LNCAP (cell line): ENCODE data around the gene BICD1.

Experiments
- TF ChIP-seq, protein P1 (sequence below): fragments of 450-650 bp; IDR thresholded peaks from 2 replicates; pipeline ENCODE4 v1.5.1; 2017; ENCODE audit warnings: mild to moderate bottlenecking

BICD1 gene

DNA sequence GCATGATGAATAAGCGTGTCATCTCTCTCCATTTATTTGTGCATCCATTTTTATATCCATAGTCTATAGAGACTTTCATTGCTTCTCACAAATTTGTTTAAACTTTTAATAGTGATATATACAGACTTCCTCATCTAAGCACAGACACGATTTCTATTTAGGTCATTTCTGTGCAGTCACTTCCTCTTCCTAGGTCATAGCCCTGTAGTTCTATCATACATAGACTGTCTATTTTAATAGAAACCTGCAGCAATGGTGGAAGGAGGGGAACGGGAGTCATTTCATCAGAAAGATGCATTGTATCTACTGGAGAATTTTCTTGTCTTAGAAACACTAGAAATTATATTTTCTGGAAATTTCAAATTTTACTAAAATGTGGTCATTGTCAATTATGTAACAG lies 159.3 kb downstream of the BICD1 start:
- TF ChIP-seq, protein P1, sequence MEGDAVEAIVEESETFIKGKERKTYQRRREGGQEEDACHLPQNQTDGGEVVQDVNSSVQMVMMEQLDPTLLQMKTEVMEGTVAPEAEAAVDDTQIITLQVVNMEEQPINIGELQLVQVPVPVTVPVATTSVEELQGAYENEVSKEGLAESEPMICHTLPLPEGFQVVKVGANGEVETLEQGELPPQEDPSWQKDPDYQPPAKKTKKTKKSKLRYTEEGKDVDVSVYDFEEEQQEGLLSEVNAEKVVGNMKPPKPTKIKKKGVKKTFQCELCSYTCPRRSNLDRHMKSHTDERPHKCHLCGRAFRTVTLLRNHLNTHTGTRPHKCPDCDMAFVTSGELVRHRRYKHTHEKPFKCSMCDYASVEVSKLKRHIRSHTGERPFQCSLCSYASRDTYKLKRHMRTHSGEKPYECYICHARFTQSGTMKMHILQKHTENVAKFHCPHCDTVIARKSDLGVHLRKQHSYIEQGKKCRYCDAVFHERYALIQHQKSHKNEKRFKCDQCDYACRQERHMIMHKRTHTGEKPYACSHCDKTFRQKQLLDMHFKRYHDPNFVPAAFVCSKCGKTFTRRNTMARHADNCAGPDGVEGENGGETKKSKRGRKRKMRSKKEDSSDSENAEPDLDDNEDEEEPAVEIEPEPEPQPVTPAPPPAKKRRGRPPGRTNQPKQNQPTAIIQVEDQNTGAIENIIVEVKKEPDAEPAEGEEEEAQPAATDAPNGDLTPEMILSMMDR = no peak

DNA sequence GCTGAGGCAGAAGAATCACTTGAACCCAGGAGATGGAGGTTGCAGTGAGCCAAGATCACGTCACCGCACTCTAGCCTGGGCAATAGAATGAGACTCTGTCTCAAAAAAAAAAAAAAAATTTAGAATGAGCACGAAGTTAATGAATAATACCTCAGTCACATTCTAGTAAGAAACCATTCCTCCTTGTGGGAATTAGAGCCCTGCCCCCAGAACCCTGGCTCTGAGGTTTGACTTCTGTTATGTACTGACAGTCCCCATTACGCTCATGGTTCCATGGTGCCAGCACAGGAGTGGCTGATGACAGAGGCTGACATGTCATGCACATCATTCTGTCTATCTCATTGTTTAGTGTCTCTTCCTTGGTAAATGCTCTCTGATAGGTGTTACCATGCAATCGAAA lies 160.1 kb downstream of the BICD1 start:
- TF ChIP-seq, protein P1 = no peak

DNA sequence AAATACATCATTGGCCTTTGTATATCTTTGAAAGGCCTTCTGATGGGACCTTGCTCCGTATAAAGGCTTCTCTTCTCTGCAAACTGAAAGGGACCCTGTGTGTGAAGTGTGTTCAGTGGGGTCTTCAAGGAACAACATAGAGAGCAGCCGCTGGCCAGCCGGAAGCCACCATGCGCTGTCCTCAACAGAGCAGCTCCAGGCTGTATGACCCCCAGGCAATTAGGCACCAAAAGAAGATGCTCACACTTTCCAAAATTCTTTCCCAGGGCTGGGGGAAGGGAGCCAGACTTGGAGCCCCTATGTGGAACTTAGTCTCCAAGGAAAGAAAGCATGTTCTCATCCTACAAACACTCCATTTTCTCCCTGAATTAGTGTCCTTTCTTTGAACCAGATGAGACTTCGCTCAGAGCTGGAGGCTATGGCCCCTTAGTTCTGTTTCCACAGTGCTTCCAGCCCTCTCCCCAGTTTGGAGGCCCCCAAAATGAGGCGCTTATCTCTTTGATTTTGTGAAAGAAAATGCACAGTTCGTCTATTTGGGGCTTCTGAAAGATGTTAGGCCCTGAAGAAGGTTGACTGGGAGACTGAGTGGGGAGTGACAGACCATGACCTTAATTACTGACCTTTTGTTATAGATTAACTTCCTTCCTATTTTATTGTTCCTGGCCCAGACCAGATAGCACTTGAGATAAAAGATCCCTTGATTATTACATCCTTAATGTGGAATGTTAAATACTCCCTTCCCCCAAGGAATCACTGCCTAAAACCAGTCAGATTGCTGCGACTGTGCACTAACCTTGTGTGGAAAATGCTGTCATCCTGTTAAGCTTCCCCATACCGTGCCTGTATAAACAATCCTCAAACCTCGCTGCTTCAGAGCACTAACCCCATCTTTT lies 164.4 kb downstream of the BICD1 start:
- TF ChIP-seq, protein P1 = no peak

DNA sequence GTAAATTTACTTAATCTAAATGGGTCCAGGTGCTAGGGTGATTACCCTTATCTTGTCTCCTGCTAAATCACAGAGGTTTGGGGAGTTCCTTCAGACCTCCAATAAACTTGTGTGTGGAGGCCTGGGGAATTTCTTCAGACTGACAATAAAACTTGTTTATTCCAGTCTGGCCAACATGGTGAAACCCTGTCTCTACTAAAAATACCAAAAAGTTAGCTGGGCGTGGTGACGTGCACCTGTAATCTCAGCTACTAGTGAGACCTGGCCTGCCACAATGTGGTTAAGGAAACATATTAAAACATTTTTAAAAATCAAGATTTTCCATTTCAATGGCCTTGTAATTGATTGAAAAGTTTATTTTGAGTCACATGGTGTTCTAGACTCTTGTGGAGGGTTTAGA lies 165.8 kb downstream of the BICD1 start:
- TF ChIP-seq, protein P1 = no peak

DNA sequence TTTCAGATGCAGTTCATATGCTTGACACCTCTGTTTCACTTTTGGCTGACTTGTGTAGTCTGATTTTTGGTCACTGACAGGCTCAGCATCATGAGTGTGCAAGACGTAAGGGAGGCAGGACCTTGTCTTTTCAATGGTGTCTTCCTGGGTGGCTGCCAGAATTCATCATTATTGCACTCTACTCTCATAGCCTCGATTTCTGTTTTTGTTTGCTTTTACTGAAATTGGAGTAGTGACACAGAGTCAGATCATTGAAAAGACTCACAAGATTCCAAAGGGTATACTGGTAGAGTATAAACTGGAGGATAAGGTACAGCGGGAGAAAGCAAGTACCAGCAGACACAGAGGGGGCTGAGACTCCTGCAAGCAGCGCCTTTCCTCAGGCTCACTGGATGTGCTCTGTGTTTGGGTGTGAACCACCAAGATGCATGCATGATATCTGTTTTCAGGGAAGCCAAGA lies 166.4 kb downstream of the BICD1 start:
- TF ChIP-seq, protein P1 = no peak

DNA sequence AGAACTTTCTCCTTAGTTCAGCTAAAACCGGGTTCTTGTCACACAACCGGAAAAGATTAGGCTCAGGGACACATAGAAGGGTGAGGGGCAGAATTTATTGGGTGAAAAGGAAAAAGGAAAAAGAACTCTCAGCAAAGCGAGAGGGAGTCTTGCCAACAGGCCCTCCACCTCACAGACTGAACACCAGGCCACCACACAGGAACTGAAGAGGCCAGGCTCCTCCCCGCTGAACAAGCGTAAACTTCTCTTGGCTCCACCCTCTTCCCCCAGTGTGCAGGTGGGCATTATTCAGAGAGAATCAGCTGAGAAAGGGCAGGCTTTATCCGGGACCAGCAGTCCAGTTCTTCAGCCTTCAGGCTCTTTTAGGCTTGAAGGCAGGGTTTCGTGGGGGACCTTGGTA lies 167.1 kb downstream of the BICD1 start:
- TF ChIP-seq, protein P1 = no peak

DNA sequence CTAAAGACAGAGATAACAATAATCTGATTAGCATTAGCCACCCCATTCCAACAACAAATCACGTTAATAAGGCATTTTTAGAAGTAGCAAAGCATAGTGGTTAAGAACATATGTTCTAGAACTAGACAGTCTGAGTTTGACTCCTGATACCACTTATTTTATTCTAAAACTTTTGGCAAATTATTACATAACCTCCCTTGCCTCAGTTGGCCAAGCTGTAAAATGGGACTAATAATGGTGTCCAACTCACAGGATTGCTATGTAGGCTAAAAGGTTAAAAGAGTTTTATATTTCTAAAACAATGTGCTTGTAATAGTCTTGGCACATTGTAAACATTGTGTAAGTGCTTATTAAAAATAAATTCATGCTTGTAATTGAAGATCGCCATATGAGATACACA lies 168.0 kb downstream of the BICD1 start:
- TF ChIP-seq, protein P1 = no peak
